Liver (tissue), 3 donors: ENCODE measurements around the gene DGKD.

Experiments
- CTCF ChIP-seq: fragments of 150-350 bp; IDR thresholded peaks from 2 replicates; pipeline ENCODE4 v1.5.1; 2017; ENCODE audit warnings: improper control_type of control experiment, low read depth, low read length; ENCODE audit not compliant: missing input control
- EGR1 ChIP-seq, 2 donors: IDR thresholded peaks; 2 replicates each; pipeline ENCODE4 v1.6.1; 2016 to 2018; ENCODE audit warnings: antibody characterized with exemption in 2 of 2, low read depth in 2 of 2
- FOXA2 ChIP-seq: IDR thresholded peaks from 2 replicates; pipeline ENCODE4 v1.6.1; 2016; ENCODE audit warnings: antibody characterized with exemption
- GABPA ChIP-seq, 2 donors: IDR thresholded peaks in 1 of 2; conservative IDR thresholded peaks in 1 of 2; 2 replicates each; pipeline ENCODE4 v1.6.1; 2016; ENCODE audit warnings: antibody characterized with exemption in 2 of 2, mild to moderate bottlenecking in 1 of 2, moderate library complexity in 1 of 2
- HNF4G ChIP-seq: IDR thresholded peaks from 2 replicates; pipeline ENCODE4 v1.6.1; 2016; ENCODE audit warnings: antibody characterized with exemption
- RAD21 ChIP-seq, 2 donors: IDR thresholded peaks; 2 replicates each; pipeline ENCODE4 v1.6.1; 2016; ENCODE audit warnings: antibody characterized with exemption in 2 of 2, mild to moderate bottlenecking in 2 of 2
- REST ChIP-seq: IDR thresholded peaks from 2 replicates; pipeline ENCODE4 v1.6.1; 2016; ENCODE audit warnings: antibody characterized with exemption, mild to moderate bottlenecking
- SP1 ChIP-seq: IDR thresholded peaks from 2 replicates; pipeline ENCODE4 v1.6.1; 2018; ENCODE audit warnings: antibody characterized with exemption, mild to moderate bottlenecking
- TAF1 ChIP-seq: conservative IDR thresholded peaks from 2 replicates; pipeline ENCODE4 v1.6.1; 2016; ENCODE audit warnings: antibody characterized with exemption, mild to moderate bottlenecking
- YY1 ChIP-seq: IDR thresholded peaks from 2 replicates; pipeline ENCODE4 v1.6.1; 2016; ENCODE audit warnings: antibody characterized with exemption, mild to moderate bottlenecking
- TF ChIP-seq, protein P1 (sequence below): IDR thresholded peaks from 2 replicates; pipeline ENCODE4 v1.6.1; 2016; ENCODE audit warnings: antibody characterized with exemption
- donor health status: healthy.
- donor health status: healthy.

DNA sequence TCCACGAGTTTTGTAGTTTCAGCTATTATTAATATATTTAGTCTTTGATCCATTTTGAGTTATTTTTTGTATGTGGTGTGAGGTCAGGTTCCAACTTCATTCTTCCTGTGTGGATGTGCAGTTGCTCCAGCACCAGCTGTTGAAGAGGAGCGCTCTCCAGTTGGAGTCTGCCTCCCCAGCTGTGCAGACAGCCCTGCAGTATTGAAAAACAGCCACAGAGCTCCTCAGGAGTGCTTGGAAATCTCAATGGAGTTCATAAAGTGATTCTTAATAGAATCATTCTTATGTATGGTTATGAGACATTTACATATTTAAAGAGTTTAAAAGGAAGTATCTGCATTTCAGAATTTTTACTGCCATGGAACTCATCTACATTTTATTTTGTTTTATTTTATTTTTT is 17.3 kb downstream of the DGKD start:
- TF ChIP-seq EGR1 (IDR thresholded peaks at IDR 0.05; ENCODE audit: low read depth in 2 of 2) = no peak
- TF ChIP-seq YY1 = no peak
- TF ChIP-seq TAF1 = no peak
- TF ChIP-seq CTCF = no peak
- no peak for TF ChIP-seq REST
- no peak for TF ChIP-seq GABPA (IDR thresholded peaks at IDR 0.05 in 1 of 2, conservative IDR thresholded peaks at IDR 0.05 in 1 of 2)
- TF ChIP-seq RAD21 (IDR thresholded peaks at IDR 0.05) = no peak
- TF ChIP-seq FOXA2 = no peak
- TF ChIP-seq, protein P1, sequence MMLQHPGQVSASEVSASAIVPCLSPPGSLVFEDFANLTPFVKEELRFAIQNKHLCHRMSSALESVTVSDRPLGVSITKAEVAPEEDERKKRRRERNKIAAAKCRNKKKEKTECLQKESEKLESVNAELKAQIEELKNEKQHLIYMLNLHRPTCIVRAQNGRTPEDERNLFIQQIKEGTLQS = no peak
- no peak for TF ChIP-seq HNF4G
- no peak for TF ChIP-seq SP1
